Measurements from ENCODE around the gene TBC1D2. TPM values are rescaled to one million over a fixed set of nuclear protein-coding genes. Genes with fewer than 3 reads are reported as not detected.

Gene TBC1D2
- total RNA-seq, 1 donor = 8.0 TPM

GRCh38 chr9:98202252-98202651 is 53.2 kb downstream of the TBC1D2 start:
- no peaks in the 10 kb centered on the region for H3K9me3 ChIP-seq (ENCODE audit: low read depth, low read length)

GRCh38 chr9:98201749-98202148 is 53.7 kb downstream of the TBC1D2 start:
- Histone ChIP-seq H3K4me3 (ENCODE audit: low read length) (no peak overlapping the region), H3K9me3 (ENCODE audit: low read depth, low read length) (no peaks in the 10 kb centered on the region), H3K27me3 (ENCODE audit: insufficient read depth, low read length) (no peaks in the 10 kb centered on the region), H3K4me1 (ENCODE audit: insufficient read depth, low read length) (peaks cover 3% of the 10 kb centered on the region)

More at GRCh38 chr9:98202252-98202651, 53.2 kb downstream of the TBC1D2 start:
- Histone ChIP-seq H3K4me3 (ENCODE audit: low read length) (no peak overlapping the region), H3K4me1 (ENCODE audit: insufficient read depth, low read length) (peaks cover 3% of the 10 kb centered on the region), H3K27me3 (ENCODE audit: insufficient read depth, low read length) (no peaks in the 10 kb centered on the region)

- H3K4me1 ChIP-seq (ENCODE audit: insufficient read depth, low read length) = peaks cover 3% of the 10 kb centered on the region
- H3K27me3 ChIP-seq (ENCODE audit: insufficient read depth, low read length) = no peaks in the 10 kb centered on the region
- no peaks in the 10 kb centered on the region for H3K9me3 ChIP-seq (ENCODE audit: low read depth, low read length)
- H3K4me3 ChIP-seq (ENCODE audit: low read length) = no peak overlapping the region
Observed at GRCh38 chr9:98201102-98201501, 54.3 kb downstream of the TBC1D2 start.

- H3K9me3 ChIP-seq (ENCODE audit: low read depth, low read length) = no peaks in the 10 kb centered on the region
- H3K27me3 ChIP-seq (ENCODE audit: insufficient read depth, low read length) = no peaks in the 10 kb centered on the region
- H3K4me3 ChIP-seq (ENCODE audit: low read length) = no peak overlapping the region
- no peaks in the 10 kb centered on the region for H3K4me1 ChIP-seq (ENCODE audit: insufficient read depth, low read length)
Observed at GRCh38 chr9:98199388-98200033, 55.9 kb downstream of the TBC1D2 start.

GRCh38 chr9:98195671-98196070 is 59.8 kb downstream of the TBC1D2 start:
- Histone ChIP-seq H3K4me3 (ENCODE audit: low read length) (no peak overlapping the region), H3K27me3 (ENCODE audit: insufficient read depth, low read length) (no peaks in the 10 kb centered on the region), H3K4me1 (ENCODE audit: insufficient read depth, low read length) (peaks cover 25% of the 10 kb centered on the region), H3K9me3 (ENCODE audit: low read depth, low read length) (no peaks in the 10 kb centered on the region)

GRCh38 chr9:98193336-98193944 is 62.0 kb downstream of the TBC1D2 start:
- Histone ChIP-seq H3K9me3 (ENCODE audit: low read depth, low read length) (no peaks in the 10 kb centered on the region), H3K4me3 (ENCODE audit: low read length) (peak overlapping the region; percentile 63), H3K27me3 (ENCODE audit: insufficient read depth, low read length) (no peaks in the 10 kb centered on the region), H3K4me1 (ENCODE audit: insufficient read depth, low read length) (peaks cover 29% of the 10 kb centered on the region)

GRCh38 chr9:98192503-98193335 is 62.7 kb downstream of the TBC1D2 start, which contains the start of gene CORO2A:
Gene CORO2A (minus strand): TSS chr9:98192637. CDS start chr9:98157660, 34,977 bp downstream.
- H3K27me3 ChIP-seq (ENCODE audit: insufficient read depth, low read length) = no peaks in the 10 kb centered on the region
- peaks cover 29% of the 10 kb centered on the region for H3K4me1 ChIP-seq (ENCODE audit: insufficient read depth, low read length)
- H3K4me3 ChIP-seq (ENCODE audit: low read length) = peak within 1 kb of the TSS; percentile 63
- no peaks in the 10 kb centered on the region for H3K9me3 ChIP-seq (ENCODE audit: low read depth, low read length)

- H3K9me3 ChIP-seq (ENCODE audit: low read depth, low read length) = no peaks in the 10 kb centered on the region
- H3K4me1 ChIP-seq (ENCODE audit: insufficient read depth, low read length) = peaks cover 29% of the 10 kb centered on the region
- no peaks in the 10 kb centered on the region for H3K27me3 ChIP-seq (ENCODE audit: insufficient read depth, low read length)
- H3K4me3 ChIP-seq (ENCODE audit: low read length) = peak overlapping the region; percentile 63
Observed at GRCh38 chr9:98191671-98192502, 63.6 kb downstream of the TBC1D2 start.

GRCh38 chr9:98191181-98191608 is 64.3 kb downstream of the TBC1D2 start:
- Histone ChIP-seq H3K4me3 (ENCODE audit: low read length) (no peak overlapping the region), H3K27me3 (ENCODE audit: insufficient read depth, low read length) (no peaks in the 10 kb centered on the region), H3K9me3 (ENCODE audit: low read depth, low read length) (no peaks in the 10 kb centered on the region), H3K4me1 (ENCODE audit: insufficient read depth, low read length) (peaks cover 29% of the 10 kb centered on the region)

- H3K27me3 ChIP-seq (ENCODE audit: insufficient read depth, low read length) = no peaks in the 10 kb centered on the region
- H3K4me3 ChIP-seq (ENCODE audit: low read length) = no peak overlapping the region
- peaks cover 33% of the 10 kb centered on the region for H3K4me1 ChIP-seq (ENCODE audit: insufficient read depth, low read length)
- H3K9me3 ChIP-seq (ENCODE audit: low read depth, low read length) = no peaks in the 10 kb centered on the region
Observed at GRCh38 chr9:98190757-98191105, 64.7 kb downstream of the TBC1D2 start.

- peaks cover 46% of the 10 kb centered on the region for H3K4me1 ChIP-seq (ENCODE audit: insufficient read depth, low read length)
Observed at GRCh38 chr9:98189412-98189811, 66.0 kb downstream of the TBC1D2 start.

GRCh38 chr9:98187926-98188325 is 67.5 kb downstream of the TBC1D2 start:
- no peak overlapping the region for H3K4me3 ChIP-seq (ENCODE audit: low read length)
- H3K27me3 ChIP-seq (ENCODE audit: insufficient read depth, low read length) = no peaks in the 10 kb centered on the region

More at GRCh38 chr9:98189412-98189811, 66.0 kb downstream of the TBC1D2 start:
- Histone ChIP-seq H3K9me3 (ENCODE audit: low read depth, low read length) (no peaks in the 10 kb centered on the region), H3K27me3 (ENCODE audit: insufficient read depth, low read length) (no peaks in the 10 kb centered on the region), H3K4me3 (ENCODE audit: low read length) (no peak overlapping the region)

GRCh38 chr9:98186236-98186635 is 69.2 kb downstream of the TBC1D2 start:
- peaks cover 42% of the 10 kb centered on the region for H3K4me1 ChIP-seq (ENCODE audit: insufficient read depth, low read length)
- H3K4me3 ChIP-seq (ENCODE audit: low read length) = no peak overlapping the region
- no peaks in the 10 kb centered on the region for H3K27me3 ChIP-seq (ENCODE audit: insufficient read depth, low read length)
- no peaks in the 10 kb centered on the region for H3K9me3 ChIP-seq (ENCODE audit: low read depth, low read length)

More at GRCh38 chr9:98187926-98188325, 67.5 kb downstream of the TBC1D2 start:
- H3K9me3 ChIP-seq (ENCODE audit: low read depth, low read length) = no peaks in the 10 kb centered on the region
- H3K4me1 ChIP-seq (ENCODE audit: insufficient read depth, low read length) = peaks cover 45% of the 10 kb centered on the region

GRCh38 chr9:98185611-98186171 is 69.8 kb downstream of the TBC1D2 start:
- peaks cover 38% of the 10 kb centered on the region for H3K4me1 ChIP-seq (ENCODE audit: insufficient read depth, low read length)
- no peaks in the 10 kb centered on the region for H3K27me3 ChIP-seq (ENCODE audit: insufficient read depth, low read length)
- H3K4me3 ChIP-seq (ENCODE audit: low read length) = no peak overlapping the region
- no peaks in the 10 kb centered on the region for H3K9me3 ChIP-seq (ENCODE audit: low read depth, low read length)
